ENCODE results near the gene MMP14.
A peak's percentile ranks its signal among the peaks of the same experiment; 100 is the strongest.
"Not testable (repeated sequence)": the region's sequence is repeated elsewhere in the genome, so short reads cannot be mapped to it uniquely, and the experiment has no call there.

The MMP14 gene

DNA sequence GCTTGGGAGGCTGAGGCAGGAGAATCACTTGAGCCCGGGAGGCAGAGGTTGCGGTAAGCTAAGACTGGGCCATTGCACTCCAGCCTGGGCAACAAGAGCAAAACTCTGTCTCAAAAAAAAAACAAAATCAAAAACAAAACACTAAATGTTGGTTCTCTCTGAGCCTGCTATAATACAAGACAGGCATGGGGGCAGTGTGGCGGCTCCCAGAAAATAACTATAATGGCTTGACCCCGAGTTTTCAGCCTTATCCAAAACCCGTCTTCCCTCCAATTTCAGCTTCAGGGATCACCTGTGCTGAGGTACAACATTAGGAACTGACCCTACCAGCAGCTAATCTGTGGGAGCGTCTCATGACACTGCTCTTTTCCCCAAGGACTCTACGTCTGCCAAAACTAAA is 22.0 kb upstream of the MMP14 start:
- DNase-seq (ENCODE audit: low read depth in 2 of 2) = no peak

DNA sequence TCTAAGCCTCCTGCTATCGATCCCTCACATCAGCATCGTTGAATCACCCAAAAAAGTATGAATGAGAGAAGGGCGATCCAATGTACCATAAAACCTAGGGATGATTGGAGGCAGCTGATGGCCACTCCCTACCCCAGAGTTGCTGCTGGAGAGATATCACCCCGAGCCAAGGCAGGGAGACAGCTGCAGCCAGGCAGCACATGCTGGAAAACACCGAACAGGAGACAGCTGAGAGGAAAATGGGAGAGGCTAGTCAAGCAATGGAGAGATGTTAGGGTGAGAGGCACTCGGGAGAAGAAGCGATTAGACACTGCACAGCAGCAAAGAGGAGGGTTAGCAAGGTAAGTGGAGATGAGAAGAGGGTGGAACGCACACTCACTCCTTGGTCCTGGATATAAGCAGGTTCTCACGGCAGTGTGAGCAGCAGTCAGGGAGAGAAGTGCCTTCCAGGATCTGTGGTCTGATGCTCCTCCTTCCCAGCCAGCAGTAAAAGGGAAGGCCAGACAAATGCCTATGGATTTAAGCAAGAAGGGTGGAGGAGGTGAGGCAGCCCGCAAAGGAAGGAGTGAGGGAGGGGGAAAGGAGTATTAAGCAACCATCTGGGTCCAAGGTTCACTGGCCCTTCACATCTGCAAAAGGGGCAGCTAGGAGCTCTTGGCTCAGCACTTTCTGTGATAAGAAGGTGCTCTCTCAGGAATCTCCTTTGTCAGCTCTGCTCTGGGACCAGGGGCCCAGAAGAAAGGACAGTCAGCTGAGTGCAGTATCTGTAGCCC is 21.3 kb upstream of the MMP14 start, which contains the start of gene SLC7A7:
TSS of gene SLC7A7 (minus strand) at position 495 of the 773 bp plus-strand sequence. CDS start 2,037 bp downstream, outside the sequence.
- DNase-seq (ENCODE audit: low read depth in 2 of 2) = no peak

GRCh38 chr14:22819151-22819988 is 17.0 kb upstream of the MMP14 start:
- no peak for DNase-seq (ENCODE audit: low read depth in 2 of 2)

DNA sequence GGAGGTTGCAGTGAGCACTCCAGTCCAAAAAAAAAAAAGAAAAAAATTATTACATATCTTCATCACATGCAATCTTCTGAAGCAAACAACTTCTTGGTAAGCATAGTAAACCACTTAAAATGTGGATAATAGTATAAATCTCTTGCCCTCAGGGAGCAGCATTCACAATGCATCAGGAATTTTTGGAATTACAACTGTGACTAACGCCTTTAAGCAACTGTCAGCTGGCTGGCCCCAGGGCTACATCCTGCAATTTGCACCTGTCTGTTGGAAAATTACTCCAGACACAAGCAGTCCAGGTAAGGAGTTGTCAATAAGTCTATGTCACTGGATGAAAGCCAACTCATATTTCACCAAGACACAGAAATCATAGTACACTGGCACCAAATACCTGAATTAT is 15.7 kb upstream of the MMP14 start:
- no peak for DNase-seq (ENCODE audit: low read depth in 2 of 2)

- DNase-seq (ENCODE audit: low read depth in 2 of 2) = no peak
These were observed 15.0 kb upstream of the MMP14 start for GRCh38 chr14:22821193-22822015.

- DNase-seq (ENCODE audit: low read depth in 2 of 2) = no peak
These were observed 14.3 kb upstream of the MMP14 start for GRCh38 chr14:22822016-22822570.

DNA sequence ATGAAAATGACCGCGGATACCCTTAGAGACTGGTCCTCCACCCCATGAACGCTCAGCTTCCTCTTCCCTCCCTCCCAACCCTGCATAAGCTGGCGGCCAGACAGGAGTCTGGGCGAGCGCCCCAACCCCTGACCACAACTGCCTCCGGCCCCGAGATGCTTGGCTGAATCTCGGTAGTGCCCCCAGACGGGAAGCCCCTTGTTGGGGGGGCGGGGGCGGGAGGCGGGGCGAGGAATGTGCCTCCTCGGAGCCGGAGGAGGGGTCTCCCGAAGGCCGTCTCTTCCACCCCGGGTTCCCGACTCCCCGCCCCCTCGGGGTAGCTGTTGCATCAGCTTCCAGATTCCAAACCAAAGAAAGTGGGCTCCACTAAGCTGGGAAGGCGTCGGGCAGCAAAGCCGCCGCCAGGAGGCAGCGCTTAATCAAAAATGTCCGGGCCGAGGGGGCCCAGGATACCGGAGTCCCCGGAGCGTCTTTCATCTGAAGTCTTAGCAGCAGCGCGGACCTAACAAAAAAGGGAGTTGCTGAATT is 13.8 kb upstream of the MMP14 start:
- peak; percentile 37 to 57 for DNase-seq (ENCODE audit: low read depth in 2 of 2)

- DNase-seq (ENCODE audit: low read depth in 2 of 2) = no peak
These were observed 11.6 kb upstream of the MMP14 start for GRCh38 chr14:22824711-22825359.

DNA sequence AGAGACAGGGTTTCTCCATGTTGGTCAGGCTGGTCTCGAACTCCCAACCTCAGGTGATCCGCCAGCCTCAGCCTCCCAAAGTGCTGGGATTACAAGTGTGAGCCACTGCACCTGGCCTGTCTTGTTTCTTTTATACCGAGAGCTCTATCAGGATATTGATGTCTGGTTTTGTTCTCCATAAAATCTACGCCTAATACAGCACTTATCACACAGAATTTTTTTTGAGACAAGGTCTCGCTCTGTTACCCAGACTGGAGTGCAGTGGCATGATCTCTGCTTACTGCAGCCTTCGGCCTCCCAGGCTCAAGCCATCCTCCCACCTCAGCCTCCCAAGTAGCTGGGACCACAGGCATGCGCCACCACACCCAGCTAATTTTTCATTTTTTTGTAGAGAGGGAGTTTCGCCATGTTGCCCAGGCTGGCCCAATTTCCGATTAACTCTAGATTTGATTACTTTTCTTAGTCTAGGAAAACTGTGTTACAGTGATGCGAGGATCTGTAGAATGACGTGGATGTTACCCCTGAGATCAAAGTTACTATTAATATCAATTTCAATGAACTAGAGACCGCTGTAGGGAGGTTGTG is 7.2 kb upstream of the MMP14 start:
- not testable (repeated sequence) for DNase-seq (ENCODE audit: low read depth in 2 of 2)

DNA sequence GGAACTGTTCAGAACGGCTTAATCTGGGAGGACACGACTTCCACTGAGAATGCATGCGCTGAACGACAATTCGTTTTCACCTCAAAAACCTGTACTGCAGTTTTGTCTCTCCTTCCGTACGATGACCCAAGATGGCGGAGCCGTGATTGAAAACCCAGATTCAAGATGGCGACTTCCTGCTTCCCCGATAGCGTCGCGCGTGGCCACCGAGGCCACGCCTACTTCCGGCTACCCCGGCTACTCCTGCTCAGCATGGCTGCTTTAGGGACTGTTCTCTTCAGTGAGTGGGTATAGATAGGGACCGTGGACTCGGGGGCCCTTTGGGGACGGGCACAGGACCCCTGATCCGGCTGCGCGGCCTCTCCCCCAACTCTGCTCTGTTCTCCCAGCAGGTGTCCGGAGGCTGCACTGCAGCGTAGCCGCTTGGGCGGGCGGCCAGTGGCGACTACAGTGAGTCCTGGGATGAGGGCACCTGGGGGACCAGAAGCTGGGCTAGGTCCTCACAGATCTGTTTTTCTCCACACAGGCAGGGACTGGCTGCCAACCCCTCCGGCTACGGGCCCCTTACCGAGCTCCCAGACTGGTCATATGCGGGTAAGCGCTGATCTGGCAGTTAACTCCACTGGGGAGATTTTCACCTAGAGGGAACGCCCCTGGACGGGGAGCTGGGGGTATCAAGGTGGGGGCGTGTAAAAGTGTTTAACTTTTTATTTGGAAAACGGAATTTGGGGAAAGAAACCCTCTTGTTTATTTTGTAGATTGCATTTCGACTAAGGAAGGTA is 6.5 kb upstream of the MMP14 start, which contains the start of gene MRPL52:
TSS of gene MRPL52 (plus strand) at position 227 of the 782 bp plus-strand sequence. CDS start at position 253, 26 bp downstream.
- DNase-seq (ENCODE audit: low read depth in 2 of 2) = peak; percentile 77 to 83

- no peak for DNase-seq (ENCODE audit: low read depth in 2 of 2)
These were observed 5.9 kb upstream of the MMP14 start for GRCh38 chr14:22830443-22831010.

- no peak for DNase-seq (ENCODE audit: low read depth in 2 of 2)
These were observed 880 bp upstream of the MMP14 start for GRCh38 chr14:22835505-22835904.

DNA sequence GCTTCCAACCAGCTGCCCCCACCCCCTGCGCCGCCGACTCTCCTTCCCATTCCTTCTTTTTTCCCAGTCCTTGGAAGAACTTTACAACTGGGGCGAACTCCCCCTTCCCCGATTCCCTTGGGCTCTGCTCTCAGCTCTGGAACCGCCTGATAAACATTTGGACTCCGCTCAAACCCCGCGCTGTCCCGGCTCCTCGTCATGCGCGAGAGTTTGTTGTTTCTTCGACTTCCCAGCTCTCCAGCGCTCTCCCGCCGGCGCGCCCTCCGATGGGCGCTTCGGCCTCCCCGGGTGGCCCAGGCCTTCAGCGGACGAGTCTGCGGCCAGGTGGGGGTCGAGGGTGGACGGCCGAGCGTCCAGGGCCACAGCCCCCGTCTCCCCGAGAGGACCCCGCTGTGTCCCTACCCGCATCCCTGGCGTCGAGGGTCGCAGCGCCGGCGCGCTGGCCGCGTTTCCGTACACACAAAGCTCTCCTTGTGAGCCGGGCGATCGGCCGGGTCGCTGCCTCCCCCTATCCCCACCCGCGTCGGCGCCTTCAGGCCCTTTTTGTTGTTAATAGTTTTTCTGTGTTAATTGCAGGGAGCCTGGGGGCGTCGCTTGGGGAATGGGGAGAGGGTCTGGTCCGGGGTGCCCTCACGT is 847 bp downstream of the MMP14 start:
- DNase-seq (ENCODE audit: low read depth in 2 of 2) = no peak

- no peak for DNase-seq (ENCODE audit: low read depth in 2 of 2)
These were observed 1.6 kb downstream of the MMP14 start for GRCh38 chr14:22837750-22838538.

GRCh38 chr14:22838631-22839041 is 2.3 kb downstream of the MMP14 start:
- no peak for DNase-seq (ENCODE audit: low read depth in 2 of 2)

GRCh38 chr14:22839159-22839779 is 2.9 kb downstream of the MMP14 start:
- no peak for DNase-seq (ENCODE audit: low read depth in 2 of 2)

DNA sequence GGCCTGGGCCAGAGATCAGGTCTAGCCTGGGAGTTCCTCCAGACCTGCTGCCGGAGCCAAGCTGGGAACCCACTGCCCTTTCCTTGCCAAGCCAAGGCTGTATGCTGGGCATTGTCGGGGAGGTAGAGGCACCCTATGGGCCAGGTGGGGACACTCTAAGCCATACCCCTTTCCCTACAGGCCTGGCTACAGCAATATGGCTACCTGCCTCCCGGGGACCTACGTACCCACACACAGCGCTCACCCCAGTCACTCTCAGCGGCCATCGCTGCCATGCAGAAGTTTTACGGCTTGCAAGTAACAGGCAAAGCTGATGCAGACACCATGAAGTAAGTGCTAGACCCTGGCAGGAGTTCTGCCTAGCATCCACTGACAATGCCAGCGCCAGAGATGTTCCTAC is 4.9 kb downstream of the MMP14 start:
- DNase-seq (ENCODE audit: low read depth in 2 of 2) = no peak

Measured in stimulated activated CD8-positive, alpha-beta memory T cell treated with anti-CD3 and anti-CD28 coated beads, Interleukin-2, amount 100 ng/mL, for 1 hour (primary cell).